D341Med (cell line): ENCODE measurements around the gene RASGEF1B.
A peak's percentile ranks its signal among the peaks of the same experiment; 100 is the strongest.

Experiments used
- DNase-seq: peaks from one replicate; pipeline ENCODE4 v3.0.0; 2012; ENCODE audit warnings: low spot score

Gene RASGEF1B

DNA sequence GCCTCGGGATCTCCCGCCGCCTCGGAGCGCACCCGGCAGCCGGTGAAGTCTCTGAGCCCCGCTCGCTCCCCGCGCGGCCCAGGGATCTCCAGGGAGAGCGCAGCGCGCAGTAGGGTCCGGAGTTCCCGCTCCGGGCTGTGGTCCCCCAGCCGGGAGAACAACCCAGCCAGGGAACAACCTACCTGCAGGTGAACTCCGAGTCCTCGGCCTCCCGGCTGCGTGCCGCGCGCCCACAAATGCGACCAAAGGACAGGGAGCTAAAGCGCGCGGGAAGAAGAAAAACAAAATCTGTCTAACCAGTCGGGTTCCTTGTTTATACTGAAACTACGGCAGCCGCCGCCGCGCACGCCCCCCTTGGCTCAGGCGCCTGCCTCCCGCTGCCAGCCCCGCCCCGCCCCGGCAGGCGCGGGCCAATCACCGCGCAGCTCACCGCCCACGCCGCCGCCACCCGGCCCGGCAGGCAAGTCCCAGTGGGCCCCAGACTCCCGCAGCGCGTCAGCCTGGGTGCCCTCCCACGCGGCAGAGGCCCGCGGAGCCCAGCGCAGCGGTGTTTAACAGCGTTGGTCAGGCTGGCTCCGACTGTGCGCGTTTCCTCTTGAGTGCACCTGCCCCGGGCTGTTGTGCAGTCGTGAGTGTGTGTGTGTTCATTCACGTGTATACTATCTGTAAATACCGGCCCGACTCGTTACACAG is at the start of gene RASGEF1B:
Gene RASGEF1B, minus strand, starts transcription at position 320 of the 693 bp plus-strand sequence. CDS start 12,399 bp downstream, outside the sequence.
- peak; percentile 99 for DNase-seq

DNA sequence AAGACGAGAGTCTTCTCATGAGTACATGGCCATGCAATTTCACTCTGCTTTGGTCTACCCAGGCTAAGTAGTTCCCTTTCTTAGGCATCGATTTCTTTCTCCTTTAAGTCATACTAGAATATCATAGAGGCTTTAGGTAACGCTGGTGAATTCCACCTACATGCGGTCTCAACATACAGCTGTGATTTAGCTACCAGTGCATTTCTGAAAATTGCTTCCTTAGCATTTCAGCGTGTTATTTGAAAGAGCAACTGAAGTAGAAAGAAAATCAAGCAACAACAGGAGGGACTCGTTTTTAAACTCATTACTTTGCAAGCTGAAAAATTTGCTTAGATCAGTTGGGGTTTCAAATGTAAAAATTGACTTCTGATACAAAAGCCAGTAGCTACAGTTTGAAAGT is 48.1 kb upstream of the RASGEF1B start:
- DNase-seq, result no peak

DNA sequence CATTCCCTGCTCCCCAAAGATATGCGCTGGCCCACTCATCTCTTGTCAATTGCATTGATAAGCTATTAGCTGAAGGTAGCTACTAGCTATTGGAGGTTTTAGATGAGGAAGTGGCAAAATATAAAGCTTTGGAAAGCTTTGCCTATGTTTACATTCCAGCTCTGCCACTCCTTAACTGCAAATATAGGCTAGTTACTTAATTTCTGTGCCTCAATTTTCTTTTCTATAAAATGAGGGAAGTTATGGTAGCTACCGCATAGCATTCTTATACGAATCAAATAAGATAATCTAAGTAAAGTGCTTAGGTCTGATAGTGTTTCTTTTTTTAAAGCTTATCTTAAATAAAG is 47.7 kb upstream of the RASGEF1B start:
- DNase-seq, result no peak

- no peak for DNase-seq
Measured at GRCh38 chr4:81518762-81519426, 47.2 kb upstream of the RASGEF1B start.

DNA sequence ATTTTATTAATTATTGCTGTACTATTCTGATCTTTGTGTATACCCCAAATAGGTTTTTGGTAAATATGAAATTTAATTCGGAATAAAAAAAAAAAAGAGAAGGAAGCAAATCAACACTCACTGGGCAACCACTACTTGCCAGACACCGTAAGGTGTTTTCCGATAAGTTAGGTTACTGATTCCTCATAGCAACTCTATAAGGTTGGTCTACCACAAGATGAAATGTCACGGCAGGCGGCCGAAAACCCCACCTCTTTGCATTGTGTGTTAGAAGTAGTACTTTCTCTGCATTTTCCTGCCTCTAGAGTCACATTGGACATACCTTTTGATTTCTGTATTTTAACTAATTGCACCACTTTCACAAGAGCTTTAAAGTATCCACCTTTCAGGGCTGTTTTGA is 44.5 kb upstream of the RASGEF1B start:
- no peak for DNase-seq

DNA sequence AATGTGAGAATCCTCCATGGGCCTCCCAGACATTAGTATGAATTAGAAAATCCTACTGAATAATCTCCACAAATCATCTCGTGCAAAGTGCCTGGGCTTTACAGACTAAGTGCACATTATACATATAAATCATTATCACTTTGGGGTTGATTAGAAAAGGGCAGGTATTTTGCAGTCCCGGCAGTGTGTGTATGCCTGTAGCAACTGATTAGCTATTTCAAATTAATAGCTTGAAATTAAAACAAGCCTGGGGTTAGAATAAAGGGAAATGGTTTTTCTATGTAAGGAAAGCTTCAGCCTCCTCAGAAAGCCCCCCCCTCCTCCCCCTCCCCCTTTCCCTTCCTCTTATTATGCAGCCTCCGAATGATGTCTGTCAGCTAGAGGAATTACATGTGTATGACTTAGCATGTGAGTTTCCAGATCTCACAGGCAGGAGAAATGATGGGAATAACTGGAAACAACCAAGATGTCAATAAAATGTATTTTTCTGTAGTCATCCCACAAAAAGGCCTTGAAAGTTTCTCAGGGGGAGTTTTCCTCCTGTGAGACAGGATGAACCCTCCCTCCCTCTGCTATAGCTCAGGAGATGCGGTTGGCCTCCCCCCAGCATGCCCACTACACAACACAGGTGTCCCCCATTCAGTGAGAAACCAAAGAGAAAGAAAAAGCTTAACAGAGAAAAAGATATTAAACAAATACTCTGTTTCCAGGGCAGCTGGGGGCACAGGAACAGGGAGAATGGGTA is 41.2 kb upstream of the RASGEF1B start:
- DNase-seq, result no peak

- no peak for DNase-seq
Measured at GRCh38 chr4:81512001-81512756, 40.5 kb upstream of the RASGEF1B start.

GRCh38 chr4:81510643-81511178 is 39.0 kb upstream of the RASGEF1B start:
- no peak for DNase-seq

DNA sequence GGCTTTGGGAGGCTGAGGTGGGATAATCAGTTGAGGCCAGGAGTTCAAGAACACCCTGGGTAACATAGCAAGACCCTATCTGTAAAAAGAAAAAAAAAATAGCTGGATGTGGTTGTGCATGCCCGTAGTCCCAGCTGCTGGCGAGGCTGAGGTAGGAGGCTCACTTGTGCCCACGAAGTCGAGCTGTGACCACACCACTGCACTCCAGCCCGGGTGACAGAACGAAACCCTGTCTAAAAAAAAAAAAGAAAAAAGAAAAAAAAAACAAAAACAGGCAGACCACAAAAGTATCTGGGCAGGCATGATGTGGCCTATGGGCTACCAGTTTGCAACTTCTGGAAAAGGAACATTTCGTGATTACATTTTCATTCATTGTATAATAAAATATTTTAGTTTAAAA is 38.1 kb upstream of the RASGEF1B start:
- no peak for DNase-seq

DNA sequence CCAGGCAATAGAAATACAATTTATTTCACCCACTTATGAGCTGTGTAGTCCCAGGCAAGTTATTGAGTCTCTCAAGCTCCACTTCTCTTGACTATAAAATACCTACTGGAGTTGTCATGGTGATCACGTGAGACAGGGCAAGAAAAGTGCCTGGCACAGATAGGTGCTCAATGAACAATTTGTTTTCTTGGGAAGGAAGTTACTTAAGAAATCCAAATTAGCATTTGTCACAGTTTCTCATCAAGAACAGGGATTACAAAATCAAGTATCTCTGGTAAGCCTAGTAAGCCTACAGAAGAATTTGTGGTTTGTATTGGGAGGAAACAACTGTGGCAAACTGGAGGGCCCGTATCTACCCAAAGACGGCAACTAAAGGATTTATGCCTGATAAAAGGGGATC is 37.5 kb upstream of the RASGEF1B start:
- DNase-seq, result no peak

- no peak for DNase-seq
Measured at GRCh38 chr4:81508411-81509185, 36.9 kb upstream of the RASGEF1B start.

DNA sequence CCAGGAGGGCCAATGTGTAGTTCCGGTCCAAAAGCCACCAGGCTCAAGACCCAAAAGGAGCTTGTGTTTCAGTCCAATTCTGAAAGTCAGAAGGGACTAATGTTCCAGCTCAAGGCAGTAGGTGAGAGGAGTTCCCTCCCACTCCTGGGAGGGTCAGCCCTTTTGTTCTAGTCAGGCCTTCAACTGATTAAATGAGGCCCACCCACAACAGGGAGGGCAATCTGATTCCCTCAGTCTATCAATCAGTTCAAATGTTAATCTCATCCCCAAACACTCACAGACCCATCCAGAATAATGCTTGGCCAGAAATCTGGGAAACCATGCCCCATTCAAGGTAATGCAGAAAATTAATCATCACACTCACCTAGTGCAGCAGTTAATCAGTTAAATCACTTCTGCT is 35.8 kb upstream of the RASGEF1B start:
- DNase-seq, result no peak

DNA sequence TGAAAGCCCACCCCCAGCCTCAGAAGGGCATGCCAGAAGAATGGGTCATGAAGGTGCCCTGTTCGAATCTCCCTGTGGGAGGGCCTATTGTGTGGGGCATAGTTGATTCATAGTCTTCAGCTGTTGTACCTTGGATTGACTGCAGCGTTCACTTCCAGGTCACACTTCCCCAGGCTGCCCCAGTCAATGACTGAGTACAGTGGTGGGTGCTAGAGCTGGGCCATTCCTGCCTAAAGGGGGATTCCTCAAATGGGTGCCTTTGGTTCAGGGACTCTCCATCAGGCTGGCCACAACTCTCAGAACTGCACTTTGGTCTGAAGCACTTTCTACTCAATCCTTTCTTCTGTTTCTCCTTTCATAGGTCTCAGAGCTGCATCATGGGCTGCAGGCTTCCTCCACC is 35.0 kb upstream of the RASGEF1B start:
- no peak for DNase-seq

- DNase-seq, result no peak
Measured at GRCh38 chr4:81505726-81506125, 34.0 kb upstream of the RASGEF1B start.

DNA sequence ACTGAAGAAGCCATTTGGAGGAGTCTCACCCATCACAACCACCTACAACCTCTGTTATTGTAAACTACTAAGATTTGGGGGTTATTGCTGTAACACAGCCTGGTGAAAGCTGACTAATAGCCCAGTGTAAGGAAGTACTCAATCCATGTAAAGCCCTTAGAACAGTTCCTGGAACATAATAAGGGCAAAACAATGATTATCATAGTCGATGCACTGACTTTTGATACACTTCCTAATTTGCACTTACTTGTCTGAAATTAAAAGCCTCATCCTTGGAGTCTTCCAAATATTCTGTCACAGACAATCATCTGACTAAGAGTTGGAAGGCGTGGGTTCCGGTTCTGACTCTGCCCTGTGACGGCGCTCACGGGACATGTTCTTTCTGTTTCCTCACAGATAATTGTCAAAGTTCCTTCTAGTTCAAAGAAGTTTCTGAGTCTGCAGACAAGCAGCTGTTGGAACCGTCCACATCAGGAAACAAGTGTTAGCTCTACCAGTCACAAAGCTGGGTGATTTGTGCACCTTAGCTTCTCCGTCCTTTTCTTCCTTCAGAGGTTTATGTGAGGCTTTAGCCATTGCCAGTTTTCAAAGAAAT is 33.4 kb upstream of the RASGEF1B start:
- DNase-seq, result no peak

GRCh38 chr4:81504112-81505003 is 32.7 kb upstream of the RASGEF1B start:
- DNase-seq, result peak; percentile 50

DNA sequence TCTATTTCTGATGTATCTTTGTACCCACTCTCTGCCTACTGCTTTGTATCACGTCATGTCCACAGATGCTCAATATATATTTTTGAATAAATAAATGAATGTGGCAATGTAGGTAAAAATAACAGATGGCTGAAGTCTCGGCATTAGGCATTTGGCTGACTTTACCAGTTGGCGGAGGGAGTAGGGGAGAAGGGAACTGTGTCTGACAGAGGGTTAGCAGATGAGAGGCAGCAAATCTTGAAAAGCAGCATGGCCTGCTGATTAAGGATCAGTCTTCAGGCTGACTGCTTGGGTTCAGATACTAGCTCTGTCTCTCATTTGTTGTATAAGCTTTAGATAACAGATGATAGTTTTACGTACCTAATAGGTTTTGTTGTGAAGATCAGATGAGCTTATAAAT is 31.9 kb upstream of the RASGEF1B start:
- DNase-seq, result peak; percentile 61

DNA sequence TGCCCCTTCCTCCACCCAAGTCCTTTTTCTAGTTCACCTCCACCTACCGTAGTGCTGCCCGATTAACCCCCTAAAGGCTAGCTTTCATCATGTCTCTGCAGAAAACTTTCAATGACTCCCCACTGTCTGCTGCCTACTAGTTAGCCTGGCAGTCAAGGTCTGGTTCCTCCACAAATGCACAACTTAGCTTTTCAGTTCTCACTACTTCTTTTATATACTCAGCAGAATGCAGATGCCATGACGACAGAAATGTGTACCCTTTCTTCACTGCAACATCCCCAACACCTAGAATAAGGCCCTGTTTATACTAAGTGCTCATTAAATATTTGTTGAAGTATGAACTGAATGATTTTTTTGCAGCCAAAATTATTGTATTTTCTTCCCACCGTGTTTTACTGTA is 30.9 kb upstream of the RASGEF1B start:
- no peak for DNase-seq

DNA sequence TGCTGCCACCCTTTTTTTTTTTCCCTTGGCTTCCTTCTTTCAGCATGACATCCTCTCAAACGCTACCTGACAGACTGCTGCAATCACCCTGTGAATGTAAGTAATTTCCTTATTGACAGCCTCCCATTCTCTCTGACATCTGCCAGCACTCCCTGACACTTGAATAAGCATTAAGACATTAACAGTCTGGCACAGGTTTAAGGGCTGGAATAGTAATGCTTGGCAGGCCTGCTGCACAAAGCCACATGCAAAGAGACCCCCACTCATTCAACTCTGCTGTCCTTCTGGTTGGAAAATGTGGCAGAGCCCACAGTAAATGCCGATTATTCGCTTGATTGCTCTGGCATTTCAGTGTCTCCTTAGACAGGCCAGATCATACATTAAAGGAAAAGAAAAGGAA is 28.1 kb upstream of the RASGEF1B start:
- peak; percentile 75 for DNase-seq

- no peak for DNase-seq
Measured at GRCh38 chr4:81498551-81499099, 26.9 kb upstream of the RASGEF1B start.
